ENCODE results near the gene DDR2.

Gene DDR2

DNA sequence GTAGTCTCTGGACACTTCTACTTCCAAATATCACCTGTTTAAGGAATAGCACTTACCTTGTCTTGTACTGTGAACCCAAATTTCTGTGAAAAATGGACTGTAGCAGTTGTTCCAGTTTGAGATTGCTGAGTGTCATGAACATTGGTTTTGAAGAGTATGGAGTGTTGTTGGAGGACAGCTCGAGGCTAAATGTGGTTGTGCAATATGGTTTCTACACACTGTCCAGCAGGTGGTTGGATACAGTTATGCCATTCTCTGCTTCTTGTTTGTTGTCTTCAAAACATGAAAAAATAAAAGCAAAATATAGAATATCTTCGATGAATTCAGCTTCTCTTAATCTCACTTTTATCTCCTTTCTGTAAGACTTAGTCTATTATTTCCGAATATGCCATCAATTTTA lies 67.1 kb downstream of the DDR2 start:
- DNase-seq (ENCODE audit: low read depth): no peak

DNA sequence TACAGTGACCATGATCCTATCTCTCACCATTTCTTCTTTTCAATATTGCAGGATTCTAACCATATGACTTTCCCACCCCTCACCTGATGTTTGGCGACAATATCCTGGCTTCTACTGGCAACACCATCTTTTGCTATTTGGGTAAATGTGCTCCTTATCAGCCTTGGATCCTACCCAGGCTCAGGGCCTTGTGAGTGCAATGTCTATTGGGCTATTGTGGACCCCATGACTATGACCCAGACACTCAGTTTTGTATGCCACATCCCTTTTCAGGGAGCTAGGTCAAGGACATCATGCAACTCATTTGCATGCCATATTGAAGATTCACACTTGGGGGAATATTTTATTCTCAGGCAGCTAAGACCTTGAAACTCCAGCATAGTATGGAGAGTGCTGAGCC lies 67.9 kb downstream of the DDR2 start:
- no peak for DNase-seq (ENCODE audit: low read depth)

DNA sequence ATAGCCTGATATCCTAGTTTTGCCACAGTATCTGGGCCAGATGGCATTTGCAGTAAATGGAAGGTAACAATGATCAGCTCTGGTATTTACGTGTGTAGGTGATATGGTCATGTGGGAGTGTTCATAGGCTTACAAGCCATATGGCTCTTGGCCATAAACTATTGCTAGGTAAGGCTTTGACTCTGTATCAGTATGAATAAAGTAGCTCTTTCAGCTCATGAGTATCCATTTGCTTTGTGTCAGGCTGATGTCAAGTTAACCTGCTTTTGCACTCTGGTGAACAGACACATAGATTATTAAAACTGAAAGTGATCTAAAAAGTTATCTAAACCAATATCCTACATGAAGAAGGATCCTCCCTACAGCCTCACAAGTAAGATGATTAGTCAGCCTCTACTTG lies 69.0 kb downstream of the DDR2 start:
- DNase-seq (ENCODE audit: low read depth): no peak

DNA sequence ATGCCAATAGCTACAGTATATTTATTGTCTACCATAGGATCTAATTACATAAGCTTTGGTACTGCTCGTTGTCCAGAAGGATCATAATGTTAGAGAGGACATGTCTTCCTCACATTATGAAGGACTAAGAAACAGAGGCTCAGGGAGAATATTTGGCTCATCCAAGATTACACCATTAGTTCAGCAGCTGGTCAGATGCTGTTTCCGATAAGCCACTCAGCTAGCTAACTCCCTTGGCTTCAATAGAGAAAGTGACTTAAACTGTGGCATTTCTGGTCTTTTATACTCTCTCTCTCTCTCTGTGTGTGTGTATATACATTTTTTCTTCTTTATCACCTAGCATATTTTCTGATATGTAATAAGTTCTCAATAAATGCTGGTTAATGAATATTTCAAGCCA lies 70.4 kb downstream of the DDR2 start:
- no peak for DNase-seq (ENCODE audit: low read depth)

DNA sequence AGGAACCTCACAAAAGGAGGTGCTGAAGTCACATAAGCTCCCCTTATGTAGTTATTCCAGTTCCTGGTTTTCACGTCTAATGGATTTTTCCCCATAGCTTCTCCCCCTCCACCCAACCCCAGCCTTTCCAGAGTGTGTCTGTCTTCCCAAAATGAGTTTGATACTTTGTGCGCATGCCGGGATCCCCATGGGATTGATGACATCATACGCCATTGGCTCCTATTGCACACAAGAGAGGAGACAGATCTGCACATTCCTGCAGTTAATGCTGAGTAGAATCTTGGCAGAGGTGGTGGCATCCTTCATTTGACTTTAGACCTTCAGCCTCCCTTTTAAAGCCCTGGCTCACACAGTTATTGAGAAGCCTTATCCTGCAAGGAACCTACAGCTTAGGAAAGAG lies 71.4 kb downstream of the DDR2 start:
- no peak for DNase-seq (ENCODE audit: low read depth)

DNA sequence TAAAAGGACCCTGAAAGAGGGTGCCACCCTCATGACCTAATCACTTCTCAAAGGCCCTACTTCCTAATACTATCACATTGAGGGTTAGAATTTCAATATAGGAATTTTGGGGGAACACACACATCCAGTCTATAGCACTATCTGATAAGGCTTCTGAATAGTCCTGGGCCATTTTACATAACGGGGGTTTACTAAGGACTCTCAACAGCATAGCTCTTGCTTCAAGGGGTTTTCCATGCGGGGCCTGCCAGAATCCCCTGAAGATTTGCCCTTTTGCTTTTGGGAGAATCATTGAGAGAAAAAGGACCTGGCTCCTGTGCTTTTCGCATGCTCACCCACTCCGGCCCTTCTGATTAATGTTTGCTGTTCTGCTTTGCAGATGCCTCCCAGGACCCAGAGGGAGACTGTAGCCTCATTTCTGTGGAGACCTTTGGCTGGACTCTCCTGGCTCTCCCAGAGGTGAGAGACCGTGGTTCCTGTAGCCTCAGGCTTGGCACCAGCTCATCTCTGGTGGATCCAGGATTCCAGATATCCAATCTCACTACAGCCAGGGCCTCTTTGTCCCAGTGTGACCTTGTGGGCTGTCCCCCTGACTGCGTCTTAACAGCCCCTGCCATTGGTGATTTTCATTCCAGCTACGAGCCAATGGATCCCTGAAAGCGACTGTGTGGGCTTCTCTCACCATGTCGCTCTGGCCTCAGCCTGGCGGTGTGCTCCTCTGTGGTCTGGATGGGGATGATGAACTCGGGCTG lies 72.6 kb downstream of the DDR2 start:
- DNase-seq (ENCODE audit: low read depth): no peak

DNA sequence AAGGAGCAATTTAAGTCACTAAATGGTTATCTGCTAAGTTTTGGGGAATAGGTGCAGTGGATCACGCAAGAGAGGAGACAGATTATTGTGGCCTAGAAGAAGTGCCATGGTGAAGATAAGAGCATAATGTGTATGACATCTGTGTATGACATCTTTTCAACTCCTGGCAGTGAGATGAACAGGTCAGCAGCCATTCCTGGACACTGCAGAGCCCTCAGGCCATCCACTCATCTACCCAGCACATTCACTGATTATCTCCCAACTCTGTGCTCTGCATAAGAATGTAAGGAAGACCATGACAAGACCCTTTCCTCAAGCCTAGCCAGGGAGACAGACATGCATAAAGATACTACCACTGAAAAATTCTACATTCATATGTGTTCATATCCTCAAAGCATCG lies 73.7 kb downstream of the DDR2 start:
- no peak for DNase-seq (ENCODE audit: low read depth)

DNA sequence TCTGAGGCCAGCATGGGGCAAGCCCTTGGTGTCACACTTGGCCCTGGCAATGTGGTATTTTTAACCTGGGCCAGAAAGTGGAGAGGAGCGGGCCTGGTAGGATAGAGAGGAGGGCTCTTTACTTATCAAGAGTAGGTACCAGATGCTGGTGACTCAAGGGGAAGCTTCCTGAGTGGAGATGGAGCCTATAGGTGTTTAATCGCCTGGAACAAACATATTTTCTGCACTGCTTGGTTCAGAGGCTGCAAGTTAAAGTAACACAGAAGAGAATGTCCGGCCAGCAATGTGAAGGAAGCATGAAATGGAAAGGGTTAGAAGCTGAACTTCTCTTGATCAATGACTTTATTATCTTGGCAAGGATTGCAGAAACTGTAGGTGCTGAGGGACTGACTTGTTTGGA lies 74.3 kb downstream of the DDR2 start:
- DNase-seq (ENCODE audit: low read depth): no peak

DNA sequence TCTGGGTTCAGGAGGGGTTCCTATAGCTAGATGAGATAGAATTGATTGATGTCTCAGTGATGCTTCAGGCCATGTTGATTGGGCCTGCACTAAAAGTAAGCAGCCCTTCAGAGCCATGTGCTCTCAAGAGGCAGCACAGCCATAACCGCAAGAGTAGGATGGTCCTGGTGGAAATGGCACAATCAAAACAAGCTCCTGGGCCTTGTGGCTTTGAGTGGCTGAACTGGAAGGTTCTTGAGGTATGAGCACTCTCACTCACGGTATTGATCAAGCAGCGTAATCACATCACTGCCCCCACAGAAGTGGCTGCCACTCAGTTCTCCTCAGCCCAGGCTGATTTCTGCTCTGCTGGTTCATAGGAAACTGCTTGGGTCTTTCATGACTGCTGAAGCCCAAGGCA lies 76.0 kb downstream of the DDR2 start:
- DNase-seq (ENCODE audit: low read depth): no peak

DNA sequence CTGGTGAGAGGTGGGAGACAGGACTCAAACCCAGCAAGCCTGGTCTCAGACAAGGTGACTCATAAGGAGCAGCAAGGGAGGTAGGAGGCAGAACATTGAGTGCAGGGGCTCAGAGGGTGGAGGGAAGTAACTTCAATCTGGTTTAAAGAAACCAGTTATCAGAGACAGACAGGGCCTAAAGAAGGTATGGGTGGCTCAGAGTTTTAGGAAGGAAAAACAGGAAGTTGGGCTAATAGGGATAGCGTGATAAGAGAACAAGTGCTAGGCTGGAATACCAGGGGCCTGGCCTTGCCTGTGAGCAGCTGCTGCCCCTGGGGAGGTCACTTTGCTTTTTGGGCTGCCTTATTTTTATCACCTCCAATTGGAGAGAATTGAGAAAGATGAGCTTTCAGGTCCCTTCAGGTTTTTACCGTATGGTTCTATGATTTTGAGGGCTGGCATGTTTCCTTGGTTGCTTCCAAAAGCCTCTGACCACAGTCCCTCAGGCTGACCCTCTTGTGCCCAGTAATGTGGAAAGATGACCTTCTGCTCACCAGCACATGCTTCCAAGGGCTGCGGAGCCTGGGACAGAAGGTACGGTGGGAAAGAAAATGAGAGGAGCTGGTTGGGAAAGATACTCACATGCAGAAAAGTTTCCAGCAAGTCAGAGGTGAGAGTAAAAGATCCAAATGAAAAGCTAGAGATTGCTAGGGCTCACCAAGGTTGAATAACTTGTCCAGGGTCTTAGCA lies 77.0 kb downstream of the DDR2 start:
- DNase-seq (ENCODE audit: low read depth): no peak

DNA sequence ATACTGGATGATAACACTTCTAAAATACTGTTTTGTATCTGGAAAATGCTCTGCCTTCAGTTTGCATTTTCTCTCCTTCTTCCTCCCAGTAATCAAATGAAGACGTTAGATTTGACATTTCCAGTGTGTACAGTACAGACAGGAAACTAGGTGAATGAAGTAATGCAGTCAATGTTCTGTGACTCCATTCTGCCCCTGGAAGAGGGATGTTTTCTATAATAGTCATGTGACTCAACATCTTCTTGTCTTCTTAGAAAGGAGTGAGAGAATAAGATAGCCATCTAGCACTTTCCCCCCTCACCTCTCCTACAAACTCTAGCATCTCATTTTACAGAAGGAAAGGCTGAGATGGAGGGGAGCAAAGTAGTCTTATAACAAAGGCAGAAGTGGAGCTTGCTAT lies 77.6 kb downstream of the DDR2 start:
- DNase-seq (ENCODE audit: low read depth): no peak

DNA sequence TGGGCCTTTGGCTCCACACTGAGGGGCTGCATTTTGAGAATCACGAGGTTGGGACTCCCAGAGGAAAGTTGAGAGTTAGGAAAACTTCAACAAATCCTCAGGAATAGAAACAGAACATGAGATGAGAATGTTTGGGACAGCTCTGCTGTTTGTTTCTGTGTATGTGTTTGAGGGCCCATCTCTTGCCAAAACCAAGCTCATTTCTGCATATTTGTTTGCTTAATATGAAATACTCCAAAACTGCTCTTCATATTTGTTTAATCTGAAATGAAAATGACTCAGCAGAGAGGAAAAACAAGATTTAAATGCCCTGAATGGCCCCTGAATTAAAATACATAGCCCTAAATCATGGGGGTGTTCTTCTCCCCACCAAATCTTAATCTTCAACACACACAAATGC lies 78.1 kb downstream of the DDR2 start:
- DNase-seq (ENCODE audit: low read depth): no peak

DNA sequence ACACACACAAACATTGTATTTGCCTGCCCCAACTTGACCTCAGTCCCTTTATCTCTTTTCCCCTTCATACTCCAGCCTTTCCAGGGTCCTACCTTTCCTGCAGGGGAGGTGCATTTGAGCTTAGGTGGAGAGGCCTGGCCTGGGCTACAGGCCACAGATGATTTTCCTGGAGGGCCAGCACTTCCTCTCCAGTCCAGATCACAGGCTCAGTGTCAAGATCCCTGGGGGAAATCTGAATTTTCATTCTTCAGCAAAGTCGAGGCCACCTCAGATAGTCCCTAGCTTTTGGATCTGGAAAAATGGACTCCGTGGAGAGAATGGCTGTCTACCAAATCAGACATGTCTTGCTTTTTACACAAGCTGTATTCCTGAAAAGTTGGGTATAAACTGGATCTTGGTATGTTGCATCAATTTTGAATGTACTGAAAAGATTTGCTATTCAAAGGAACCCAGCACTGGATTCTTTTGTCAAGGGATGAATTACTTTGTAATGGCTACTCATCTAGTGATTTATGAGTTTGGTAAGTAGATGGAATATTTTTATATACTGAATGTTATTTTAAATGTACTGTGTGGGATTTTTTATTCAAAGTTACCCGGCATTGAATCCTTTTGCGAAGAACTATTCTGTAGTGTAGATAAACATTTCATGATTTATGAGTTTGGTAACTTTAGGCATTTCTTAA lies 78.7 kb downstream of the DDR2 start:
- DNase-seq (ENCODE audit: low read depth): no peak

DNA sequence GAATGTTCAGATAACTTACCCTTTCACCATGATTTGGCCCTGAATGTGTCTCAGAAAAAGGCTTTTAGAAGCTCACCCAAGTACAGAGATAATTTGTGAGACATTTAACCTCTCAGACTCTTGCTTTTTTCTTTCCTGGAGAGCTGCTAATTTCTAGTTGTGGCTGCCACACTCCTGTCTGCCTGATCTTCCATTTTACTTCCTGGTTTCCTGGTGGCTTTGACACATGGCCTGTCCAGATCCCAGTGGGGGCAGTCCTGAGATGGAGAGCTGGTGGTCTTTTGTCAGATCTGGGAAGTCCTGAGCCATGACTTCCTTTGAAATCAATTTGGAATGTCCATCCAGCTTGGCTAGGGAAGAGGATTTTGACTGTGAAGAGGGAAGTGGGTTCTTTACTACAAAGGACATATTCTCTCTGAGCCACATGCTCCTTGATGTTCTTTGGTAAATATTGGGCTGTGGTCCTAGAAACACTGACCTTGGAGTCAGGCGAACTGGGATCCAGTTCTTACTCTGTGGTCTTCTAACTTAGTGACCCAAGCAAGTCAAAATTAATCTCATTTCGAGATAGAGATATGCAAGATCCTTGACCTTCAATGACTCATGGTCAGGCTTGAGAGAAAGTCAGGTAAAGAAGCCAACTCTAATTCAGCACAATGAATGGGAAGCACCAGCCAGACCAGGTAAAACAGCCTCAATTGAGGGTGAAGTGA lies 80.2 kb downstream of the DDR2 start:
- no peak for DNase-seq (ENCODE audit: low read depth)

DNA sequence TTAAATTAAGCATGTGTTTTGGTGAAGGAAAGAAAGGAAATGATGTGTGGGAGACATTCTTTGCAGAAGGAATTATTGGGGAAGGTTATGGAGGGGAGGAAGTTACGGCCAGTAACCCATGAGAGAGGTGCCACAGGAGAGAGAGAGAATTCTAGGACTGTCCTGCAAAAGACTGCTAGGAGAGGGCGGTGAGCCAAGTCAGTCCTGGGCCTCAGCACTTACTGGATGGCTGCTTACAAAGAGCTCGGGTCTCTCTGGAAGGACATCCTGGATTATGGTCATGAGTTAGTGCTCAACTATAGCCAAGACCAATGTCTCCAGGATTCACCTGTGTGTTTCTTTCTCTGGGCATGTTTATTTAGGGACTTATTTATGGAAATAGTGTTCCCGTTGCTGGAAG lies 83.9 kb downstream of the DDR2 start:
- DNase-seq (ENCODE audit: low read depth): no peak

DNA sequence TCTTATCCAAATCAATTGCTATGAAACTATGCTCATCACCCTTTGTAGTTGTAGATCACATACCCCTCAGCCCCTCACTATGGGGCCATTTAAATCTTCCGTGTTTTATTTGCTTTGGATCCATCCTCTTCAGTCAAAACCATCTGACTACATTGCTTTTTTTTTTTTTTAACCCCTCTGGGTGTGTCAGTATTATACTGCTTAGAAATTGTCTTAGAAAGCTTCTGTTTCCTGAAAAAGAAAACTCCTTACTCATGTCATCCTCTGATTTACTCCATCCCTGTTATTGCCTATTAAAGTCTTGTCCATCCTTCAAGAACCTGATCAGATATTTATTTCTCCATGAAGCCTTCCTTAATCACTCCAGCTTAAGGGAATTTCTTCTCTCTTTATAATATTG lies 84.3 kb downstream of the DDR2 start:
- DNase-seq (ENCODE audit: low read depth): no peak

DNA sequence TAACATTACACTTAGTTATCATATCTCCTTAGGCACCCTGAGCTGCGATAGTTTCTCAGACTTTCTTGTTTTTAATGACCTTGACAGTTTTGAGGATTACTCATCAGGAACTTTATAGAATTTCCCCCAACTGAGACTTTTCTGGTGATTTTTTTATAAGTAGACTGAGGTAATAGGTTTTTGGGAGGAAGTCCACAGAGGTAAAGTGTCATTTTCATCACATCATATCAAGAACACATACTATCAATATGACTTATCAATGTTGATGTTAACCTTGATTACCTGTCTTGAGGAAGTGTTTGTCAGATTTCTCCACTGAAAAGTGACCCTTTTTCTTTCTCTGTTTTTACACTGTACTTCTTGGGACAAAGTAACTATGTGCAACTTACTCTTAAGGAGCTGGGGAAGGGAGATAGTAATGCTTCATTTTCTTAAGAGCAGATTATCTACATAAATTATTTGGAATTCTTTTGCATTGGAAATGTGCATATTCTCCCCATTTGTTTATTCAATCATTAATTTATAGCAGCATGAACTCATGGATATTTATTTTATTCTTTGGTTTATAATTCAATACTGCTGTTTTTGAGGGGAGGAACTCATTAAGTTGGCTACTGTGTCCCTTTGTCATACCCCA lies 85.4 kb downstream of the DDR2 start:
- DNase-seq (ENCODE audit: low read depth): no peak

DNA sequence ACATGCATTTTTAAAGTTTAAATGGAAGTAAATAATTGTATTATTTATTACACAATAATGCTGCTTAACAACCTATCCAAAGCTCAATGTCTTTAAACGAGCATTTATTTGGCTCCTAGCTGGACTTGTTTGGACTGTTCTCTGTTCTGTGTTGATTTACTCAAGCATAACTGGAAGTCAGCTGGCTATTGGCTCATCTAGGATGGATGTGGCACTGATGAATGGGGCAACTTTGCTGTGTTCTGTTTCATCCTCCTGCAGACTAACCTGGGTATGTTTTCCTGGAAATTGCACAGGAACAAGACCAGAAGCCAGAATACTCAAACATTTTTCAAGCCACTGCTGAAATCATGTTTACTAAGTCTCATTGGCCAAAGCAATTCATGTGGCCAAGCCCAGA lies 87.4 kb downstream of the DDR2 start:
- no peak for DNase-seq (ENCODE audit: low read depth)

DNA sequence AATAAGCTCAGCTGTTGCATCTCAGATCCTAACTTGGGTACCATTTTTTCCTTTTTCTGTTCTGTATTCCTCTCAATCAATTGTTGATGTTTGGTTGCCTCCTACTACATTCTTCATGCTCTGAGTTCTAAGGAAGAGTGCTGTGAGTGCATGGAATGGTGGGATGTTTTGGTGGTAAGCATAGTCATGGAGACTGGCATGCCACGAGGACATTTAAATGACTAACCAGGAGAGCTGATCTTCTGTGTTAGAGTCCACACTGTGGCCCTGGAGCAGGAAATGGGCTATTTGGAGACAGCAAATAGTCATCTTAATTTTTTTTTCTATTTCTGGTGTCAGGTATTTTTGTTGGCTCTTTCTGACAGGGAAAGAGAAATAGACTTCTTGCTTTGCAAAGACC lies 88.7 kb downstream of the DDR2 start:
- no peak for DNase-seq (ENCODE audit: low read depth)

DNA sequence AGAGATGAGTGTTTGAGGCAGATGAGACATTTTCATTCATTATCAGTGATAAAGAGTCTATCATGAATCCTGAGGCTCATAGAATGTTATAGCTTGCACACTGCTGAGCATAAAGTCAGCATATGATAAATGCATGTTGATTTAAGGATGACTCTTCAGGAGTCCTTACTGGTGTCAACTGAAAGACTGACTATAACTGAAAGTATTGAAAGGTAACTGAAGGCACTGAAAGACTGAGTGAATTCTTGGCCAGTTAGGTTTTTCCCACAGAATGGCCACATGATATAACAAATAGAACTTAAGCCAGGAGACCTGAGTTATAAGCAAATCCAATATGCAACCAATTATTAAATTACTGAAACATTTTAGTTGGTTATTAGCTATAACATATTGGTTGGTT lies 89.2 kb downstream of the DDR2 start:
- DNase-seq (ENCODE audit: low read depth): no peak

DNA sequence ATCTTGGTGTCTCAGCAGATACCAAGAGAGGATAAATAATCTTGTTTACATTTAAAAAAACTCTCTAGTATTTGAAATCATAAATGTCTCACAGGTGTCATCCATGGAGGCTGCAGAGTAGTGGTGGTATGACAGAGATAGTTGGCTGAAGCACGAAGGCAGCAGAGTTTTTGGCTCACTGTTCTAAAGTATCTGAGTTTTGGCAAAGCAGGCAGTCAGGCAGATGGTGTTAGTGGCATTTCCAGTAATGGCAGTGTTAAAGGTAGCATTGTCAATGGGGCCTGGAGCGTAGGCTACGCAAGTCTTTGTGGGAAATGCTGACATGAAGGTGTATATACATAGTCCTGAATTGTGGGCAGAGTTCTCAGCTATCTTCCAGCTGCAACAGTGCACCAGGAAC lies 89.8 kb downstream of the DDR2 start:
- DNase-seq (ENCODE audit: low read depth): no peak

DNA sequence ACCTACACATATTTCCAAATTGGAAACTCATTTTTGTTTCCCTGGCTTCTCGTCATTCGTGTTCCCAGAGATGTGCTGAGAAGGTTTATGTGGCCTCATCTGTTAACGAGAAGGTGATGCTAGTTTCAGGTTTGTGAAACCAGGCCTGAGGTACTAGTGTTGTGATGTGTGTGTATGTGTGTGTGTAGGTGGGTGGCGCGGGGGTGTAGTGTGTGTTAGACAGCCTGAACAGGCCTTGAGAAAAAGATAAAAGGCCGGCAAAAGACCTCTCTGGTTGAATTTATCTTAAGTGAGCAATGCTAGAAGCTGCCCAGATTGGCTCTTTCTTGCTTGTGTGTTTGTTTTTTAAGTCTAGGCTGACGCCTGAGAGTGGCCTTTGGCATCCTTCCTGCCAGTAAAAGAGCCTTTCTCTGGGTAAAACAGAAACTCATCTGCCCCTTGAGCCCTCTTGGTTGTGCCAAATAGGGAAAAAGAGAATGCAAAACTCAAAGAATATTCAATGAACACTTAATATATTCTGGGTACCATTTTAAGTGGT lies 92.4 kb downstream of the DDR2 start:
- no peak for DNase-seq (ENCODE audit: low read depth)

Measured in HS-27A (cell line).